NCI-H146 treated with DMSO at 0.1 percent for 48 hours (cell line): Measurements from ENCODE around the gene RPS6KA1.

Experiments
- DNase-seq: peaks from one replicate; lab custom pipeline; 2025; ENCODE audit not compliant: unreplicated experiment; lab: John Stamatoyannopoulos, UW

The RPS6KA1 gene

DNA sequence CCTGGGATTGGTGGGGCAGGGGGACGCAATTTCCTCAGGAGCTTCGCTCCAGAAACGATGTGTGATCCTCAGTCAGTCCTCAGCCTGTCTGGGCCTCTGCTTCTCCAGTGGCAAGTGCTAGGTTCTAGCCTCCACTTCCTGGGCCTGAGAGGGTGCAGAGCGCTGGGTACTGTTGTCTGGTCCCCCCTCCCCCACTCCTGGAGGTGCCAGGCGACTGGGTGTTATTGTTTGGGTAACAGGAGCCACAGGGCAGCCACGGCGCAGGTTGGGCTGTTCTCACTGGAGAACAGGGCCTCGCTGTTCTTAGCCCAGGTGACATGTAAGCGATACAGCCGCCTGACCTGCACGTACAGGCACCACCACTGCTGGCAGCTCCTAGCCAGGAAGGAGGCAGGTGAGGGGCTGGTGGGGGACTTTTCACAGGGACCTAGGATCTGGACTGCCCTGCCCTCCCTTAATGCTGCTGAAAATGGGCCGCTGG lies 2.1 kb downstream of the RPS6KA1 start:
- no peak for DNase-seq

DNA sequence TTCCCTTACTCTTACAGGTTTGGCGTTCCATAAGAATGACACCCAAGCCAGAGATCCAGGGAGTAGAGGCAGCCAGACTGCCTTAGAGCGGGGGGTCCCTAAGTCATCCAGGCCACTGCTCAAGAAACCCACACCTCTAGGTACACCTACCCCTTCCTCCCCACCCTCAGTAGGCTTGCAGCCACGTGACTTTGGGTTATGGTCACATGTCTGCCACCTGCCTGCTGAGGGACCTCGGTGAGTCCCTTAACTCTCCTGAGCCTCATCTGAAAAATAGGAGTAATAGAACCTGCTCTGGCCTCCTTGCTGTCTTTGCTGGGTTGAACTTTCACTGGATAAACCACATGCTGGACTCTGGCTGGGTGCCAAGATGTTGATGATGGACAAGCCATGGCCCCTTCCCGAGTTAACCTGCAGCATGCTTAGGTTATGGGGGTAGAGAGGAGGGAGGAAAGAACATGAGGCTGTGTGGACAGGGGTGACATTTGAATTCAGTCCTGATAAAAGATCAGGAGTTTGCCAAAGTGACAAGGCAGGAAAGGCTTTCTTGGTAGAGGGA lies 4.5 kb downstream of the RPS6KA1 start:
- DNase-seq = no peak

DNA sequence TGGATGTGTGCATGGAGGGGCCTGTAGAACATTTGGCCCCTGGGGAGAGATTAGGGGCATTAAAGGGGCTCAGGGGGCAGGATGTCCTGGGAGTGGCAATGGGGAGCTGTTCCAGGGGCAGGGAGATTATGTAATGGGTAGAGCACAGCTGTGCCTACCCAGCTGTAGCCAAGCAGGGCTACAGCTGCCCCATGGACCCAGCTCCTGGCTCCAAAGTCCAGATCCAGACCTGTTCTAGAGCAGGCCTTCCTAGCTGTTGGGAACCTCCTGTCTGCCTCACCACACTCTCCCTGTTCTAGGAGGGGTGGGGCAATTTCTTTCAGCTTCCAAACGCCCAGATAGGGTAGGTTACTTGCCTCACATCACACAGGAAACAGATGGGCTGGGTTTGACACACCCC lies 5.6 kb downstream of the RPS6KA1 start:
- no peak for DNase-seq

DNA sequence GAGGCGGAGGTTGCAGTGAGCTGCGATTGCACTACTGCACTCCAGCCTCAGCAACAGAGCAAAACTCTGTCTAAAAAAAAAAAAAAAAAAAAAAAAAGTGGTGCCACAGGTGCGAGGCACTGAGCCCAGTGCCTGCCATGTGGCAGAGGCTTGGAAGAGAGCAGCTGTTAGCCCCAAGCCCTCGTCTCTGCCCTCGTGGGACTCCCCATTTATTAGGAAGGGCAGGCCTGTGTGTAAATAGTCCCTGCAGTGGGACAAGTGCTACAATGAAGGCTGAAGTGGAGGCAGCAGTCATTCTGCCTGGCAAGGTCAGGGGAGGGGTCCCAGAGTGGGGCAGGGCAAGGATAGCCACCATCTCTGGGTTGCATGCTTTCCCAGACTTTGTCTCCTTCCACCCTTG lies 6.5 kb downstream of the RPS6KA1 start:
- no peak for DNase-seq

DNA sequence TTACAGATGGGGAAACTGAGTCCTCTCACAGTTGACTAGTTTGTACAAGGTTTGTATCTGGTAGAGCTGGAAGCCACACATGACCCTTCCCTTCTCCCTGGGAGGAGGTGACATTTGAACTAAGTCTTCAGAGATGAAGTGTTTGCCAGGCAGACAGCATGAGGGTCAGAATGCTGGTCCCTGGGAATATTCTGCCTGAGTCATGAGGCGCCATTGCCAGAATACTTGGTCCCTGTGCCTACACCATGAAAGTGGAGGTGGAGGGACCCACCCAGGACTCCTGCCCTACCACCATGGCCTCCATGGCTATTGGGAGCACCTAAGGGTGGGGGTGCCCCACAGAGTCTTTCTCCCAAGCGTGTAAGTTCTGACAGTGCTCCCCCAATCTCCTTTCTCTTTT lies 7.0 kb downstream of the RPS6KA1 start:
- no peak for DNase-seq

DNA sequence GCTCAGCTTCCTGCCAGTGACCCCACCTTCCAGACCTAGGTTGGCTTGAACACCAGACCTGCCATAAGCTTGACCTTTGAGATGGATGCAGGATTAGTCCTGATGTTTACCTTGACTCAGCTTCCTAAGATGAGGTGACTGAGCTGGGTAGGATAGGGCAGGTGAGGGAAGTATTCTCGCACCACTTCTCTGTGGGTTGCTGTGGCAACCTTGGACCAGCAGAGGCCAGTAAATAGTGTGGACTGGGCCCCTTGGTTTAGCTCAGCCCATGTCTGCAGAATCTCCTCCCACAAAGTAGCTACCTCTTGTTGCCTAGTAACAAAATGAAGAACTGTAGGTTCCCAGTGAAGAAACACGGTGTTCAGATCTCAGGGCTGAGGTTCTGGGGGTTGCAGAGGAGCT lies 8.4 kb downstream of the RPS6KA1 start:
- no peak for DNase-seq

DNA sequence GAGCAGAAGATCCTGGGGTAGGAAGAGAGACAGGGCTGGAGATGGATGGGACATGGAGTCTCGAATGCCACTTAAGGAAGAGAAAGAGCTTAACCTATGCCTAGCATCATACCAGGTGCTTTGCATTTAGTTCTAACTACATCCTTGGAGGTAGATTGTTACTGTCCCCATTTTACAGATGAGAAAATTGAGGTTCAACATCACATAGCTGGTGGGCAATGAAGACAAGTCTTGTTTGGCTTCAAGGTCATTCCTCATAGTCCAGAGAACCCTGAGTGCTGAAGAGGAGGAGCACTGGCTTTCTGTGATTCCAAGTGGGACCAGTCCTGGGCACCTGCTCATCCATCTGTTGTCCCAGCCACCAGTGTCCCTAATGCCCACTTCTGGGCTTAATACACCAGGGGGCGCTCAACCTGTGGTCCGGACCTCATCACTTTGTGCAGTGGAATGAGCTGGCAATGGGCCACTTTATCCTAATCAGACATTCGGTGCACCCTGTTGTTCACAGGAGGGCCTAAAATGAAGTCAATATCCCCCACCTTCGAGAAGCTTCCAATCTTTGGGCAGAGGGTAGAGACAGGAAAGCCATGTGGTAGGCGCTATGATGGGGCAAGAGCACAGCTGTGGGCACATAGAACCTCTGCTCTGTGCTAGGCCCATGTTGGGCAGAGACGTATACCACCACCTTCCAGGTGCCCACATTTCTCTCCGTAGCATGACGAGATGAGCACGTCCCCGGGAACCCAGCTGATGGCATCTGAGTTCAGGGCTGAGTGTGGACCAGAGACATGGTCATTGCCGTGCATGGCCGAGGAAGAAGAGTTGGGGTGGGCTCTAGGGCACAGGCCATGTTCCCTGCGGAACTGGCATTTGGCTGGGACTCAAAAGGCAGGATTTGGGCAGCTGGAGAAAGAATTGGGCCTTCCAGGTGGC lies 9.2 kb downstream of the RPS6KA1 start:
- DNase-seq = no peak

DNA sequence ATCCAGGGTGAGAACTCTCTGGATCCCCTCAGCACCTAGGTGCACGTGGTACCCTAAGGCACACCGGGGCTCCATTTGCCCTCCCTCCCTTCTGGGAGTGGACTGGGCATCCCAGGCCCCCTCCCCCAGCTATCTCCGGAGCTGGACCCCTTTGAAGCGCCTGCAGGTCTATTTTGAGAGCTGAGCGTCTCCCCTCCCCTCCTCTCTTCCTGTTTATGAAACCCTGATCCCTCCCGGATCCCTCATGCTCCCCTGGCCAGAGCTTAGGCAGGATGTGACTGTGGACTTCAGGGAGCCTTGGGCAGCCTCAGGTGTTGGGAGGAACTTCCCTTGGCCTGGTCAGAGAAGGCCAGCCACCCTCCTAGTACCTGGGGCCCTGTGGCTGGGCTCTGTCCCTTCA lies 10.2 kb downstream of the RPS6KA1 start:
- DNase-seq = no peak

DNA sequence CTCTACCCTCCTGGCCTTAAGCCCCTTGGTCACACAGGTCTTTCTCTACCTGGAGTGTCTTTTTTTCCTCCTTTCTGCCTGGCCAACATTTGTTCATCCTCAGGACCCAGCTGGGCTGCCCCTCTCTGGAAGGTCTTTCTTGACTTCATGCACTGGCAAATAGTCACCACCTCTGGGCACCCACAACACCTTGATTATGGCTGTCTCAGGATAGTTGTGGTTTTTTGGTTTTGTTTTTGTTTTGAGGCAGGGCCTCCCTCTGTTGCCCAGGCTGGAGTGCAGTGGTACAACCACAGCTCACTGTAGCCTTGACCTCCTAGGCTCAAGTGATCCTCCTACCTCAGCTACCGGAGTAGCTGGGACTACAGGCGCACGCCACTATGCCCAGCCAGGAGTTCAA lies 10.8 kb downstream of the RPS6KA1 start:
- no peak for DNase-seq

DNA sequence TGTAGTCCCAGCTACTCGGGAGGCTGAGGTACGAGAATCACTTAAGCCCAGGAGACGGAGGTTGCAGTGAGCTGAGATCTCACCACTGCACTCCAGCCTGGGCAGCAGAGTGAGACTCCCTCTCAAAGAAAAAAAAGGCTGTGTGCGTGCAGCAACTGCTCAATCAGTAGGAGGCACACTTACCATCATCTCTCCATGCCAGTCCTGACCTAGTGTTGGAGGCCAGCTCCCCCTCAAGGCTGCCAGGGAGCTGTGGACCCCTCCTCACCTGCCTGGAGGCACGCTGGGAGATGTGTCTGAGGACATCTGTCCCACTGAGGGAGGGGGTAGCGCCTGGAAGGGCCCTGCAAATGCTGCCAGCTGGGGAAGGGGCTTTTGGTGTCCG lies 11.9 kb downstream of the RPS6KA1 start:
- no peak for DNase-seq

DNA sequence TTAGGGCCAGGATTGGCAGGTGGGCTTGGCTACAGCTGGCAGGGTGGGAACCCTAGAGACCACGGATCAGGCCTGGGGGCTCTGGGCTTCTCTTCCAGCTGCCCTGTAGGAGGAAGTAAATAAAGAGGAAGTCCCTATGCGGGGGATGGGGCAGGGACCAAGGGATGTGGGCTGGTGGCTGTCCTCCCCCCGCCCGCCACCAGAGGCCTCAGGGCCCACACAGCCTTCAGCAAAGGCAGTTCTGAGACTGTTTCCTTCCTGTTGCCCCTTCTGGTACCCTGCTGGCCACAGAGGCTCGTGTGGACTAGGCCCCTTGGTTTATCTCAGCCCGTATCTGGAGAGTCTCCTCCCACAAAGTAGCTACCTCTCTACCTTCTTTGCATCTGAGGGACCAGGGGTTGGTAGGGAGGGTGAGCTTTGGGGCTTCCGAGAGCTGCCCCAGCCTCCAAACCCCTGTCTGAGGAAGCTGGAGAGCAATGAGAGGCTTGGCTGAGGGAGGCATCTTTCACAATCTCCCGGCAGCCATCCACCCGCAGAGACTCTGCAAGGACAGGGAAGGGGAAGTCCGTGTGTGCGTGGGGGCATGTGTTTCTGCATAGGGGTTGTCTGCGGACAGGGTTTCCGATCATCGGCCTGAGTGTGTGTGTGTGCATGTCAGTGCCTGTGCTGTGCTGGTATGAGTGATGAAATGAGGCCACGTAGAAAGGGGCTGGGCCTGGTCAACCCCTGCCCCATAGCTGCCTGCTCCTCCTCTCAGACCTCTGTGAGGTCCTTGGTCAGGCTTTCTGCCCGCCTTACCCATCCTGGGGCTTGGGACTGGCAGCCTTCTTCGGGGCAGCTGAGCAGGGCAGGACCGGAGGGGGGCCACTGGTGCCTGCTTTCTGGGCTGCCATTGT lies 12.5 kb downstream of the RPS6KA1 start:
- no peak for DNase-seq

DNA sequence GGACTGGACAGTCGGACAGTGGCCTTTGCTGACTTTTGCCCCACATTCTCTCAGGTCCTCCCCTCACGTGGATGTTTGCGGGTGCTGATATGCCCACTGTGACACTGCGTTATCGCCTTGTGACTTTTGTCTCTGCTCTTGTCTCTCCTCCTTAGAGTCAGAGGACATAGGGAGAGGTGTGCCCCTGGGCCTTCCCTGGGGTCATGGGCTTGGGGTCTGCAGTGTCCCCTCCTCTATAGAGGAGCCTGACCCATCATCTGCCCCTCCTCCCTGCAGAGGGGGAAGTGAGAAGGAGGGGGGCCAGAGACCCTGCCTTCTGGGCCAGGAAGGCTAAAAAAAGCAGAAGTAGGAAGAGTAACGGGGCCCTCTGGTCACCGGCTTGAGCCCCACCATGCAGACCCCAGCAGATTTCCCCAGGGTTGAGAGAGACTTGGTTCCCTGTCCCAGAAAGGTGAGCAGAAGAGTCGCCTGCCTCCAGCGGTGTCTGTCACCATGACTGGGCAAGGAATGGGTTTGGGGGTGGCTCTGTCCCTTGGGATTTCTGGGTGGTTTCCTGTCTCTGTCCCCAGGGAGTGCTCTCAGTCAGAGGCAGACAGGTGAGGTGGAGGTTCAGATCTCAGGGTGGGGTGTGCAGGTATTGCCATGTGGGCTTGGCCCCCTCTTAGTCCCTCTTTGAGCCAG lies 13.3 kb downstream of the RPS6KA1 start:
- DNase-seq = no peak

DNA sequence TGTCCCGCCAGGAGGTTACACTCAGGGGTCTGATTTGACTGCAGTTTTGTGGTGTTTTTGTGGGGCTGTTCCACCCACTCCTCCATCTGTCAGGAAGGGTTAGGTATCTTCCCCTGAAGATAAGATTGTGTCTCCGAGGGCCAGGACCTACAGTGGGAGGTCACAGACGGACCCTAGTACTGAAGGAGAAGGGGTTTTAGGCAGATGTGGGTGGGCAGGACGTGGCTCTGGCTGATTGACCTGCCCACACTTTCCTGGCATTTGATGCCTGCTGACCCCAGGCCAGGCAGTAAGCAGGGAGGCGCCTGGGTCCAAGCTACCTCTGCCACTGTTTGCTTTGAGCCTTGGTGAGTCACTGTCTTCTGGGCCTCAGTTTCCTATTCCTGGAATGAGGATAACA lies 13.9 kb downstream of the RPS6KA1 start:
- no peak for DNase-seq

DNA sequence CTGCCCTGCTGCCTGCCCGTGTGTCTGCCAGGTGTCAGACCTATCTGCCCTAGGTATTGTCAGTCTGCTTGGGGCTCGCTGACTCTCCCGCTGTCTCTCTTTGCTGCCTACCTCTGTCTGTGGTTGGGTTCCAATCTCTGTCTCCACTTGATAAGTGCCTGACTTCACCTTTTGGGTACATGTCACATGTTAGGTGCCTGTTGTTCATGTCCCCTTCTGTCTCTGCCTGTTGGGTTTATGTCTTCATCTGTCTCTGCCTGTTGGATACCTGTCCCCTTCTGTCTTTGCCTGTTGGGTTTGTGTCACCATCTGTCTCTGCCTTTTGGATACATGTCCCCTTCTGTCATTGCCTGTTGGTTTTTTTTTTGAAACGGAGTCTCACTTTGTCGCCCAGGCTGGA lies 14.6 kb downstream of the RPS6KA1 start:
- no peak for DNase-seq

DNA sequence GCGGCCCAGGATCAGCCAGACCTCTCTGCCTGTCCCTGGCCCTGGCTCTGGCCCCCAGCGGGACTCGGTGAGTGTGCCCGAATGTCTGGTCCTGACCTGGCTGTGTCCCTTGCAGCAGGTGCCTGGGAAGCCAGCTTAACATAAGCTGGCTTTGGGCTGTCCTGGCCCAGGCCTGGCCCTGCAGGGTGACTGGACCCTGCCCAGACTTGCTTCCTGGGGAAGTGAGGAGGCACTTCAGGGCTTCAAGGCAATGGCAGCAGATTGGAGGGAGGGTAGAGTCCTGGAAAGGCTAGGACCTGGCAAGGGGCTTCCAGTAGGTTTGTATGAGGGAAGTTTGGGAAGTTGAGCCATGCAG lies 16.4 kb downstream of the RPS6KA1 start:
- no peak for DNase-seq

DNA sequence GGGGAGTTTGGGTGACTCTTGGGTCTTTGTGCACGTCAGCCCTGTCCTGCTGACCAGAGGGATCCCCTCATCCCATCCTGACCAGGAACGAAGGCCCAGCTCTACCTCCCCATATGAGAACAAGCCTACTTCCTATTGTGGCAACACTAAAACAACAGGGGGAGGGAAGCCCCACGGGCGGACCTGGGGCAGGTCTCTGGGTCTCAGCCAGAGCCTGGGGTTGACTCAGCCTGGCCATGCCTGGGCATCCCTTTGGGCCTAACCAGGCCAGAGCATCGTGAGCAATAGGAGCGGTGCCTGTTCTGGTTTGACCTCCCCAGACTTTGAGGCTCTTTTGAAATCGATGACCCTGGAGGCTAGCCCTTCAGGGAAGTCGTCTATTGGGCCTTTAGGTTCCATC lies 16.8 kb downstream of the RPS6KA1 start:
- no peak for DNase-seq

DNA sequence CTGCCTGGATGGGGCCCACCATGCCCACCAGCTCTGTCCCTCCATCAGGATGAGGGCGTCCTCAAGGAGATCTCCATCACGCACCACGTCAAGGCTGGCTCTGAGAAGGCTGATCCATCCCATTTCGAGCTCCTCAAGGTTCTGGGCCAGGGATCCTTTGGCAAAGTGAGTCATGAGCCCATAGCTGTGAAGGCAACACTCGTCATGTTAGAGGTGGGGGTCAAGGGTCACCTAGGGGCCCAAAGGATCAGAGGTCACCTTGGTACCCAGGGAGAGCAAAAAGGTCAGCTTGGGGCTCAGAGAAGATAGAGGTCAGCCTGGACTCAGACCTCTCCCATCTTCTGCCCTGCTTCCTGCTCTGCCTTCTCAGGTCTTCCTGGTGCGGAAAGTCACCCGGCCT lies 17.3 kb downstream of the RPS6KA1 start:
- no peak for DNase-seq

DNA sequence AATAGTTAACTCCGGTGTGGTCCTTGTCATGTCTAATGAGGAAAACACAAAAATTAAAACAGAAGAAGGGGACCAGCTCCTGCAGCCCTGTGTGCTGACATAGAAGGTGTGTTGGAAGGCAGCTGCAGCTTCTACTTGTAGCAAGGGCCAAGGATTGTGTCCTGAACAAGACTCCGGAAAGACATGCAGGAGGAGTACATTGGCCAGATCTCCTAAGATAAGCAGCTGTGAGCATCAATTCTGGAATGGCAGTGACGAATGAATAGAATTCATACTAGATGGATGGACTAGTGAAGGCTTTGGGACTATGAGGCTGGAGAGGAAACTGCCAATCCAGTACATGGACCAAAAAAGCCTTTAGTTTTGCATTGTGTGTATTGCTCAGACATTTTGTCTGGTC lies 19.3 kb downstream of the RPS6KA1 start:
- DNase-seq = no peak

DNA sequence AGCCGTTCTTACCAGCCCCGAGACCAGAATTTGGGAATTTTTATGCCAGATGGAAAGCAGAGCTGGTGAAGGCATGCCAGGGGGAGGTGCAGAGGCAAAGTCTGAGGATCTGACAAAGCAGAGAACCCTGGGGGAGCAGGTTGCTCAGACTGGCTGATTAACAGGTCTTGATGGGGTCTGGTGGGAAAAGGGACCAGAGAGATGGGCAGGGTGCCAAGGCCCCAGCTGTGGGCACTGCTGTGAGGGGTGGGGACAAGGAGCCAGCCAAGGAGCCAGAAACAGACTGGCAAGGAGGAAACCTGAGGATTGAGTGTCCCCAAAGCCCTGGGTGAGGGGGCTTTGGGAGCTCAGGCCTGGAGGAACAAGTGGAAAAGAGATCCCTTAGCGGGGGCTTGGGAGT lies 21.4 kb downstream of the RPS6KA1 start:
- no peak for DNase-seq

DNA sequence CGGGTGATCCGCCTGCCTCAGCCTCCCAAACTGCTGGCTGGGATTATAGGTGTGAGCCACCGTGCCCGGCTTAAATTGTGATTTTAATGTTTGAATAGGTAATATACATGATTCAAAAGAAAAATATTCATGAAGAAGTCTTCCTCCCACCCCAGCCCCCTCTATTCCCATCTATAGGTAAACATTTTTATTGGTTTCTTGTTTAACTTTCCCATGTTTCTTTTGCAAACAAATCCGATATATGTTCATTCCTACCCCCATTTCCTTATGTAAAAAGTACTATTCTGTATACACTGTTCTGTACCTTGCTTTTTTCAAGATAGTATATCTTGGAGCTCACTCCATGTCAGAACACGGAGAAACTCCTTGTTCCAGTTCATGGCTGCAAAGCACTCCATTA lies 23.2 kb downstream of the RPS6KA1 start:
- no peak for DNase-seq
